OCI-LY3 (cell line): ENCODE results near the gene RNF212B.

Source experiments
- EZH2phosphoT487 ChIP-seq: fragments of 200-600 bp; shearing (Covaris generic); IDR thresholded peaks from 2 replicates; pipeline ENCODE4 v1.6.1; 2018; ENCODE audit warnings: antibody characterized with exemption, mixed run types, low read depth
- TF ChIP-seq, protein P1 (sequence below): fragments of 200-600, 300-600 bp; sonication (generic); IDR thresholded peaks from 2 replicates; pipeline ENCODE4 v1.5.1; 2014; ENCODE audit warnings: antibody characterized with exemption, low read length, low read depth

- TF ChIP-seq, protein P1, sequence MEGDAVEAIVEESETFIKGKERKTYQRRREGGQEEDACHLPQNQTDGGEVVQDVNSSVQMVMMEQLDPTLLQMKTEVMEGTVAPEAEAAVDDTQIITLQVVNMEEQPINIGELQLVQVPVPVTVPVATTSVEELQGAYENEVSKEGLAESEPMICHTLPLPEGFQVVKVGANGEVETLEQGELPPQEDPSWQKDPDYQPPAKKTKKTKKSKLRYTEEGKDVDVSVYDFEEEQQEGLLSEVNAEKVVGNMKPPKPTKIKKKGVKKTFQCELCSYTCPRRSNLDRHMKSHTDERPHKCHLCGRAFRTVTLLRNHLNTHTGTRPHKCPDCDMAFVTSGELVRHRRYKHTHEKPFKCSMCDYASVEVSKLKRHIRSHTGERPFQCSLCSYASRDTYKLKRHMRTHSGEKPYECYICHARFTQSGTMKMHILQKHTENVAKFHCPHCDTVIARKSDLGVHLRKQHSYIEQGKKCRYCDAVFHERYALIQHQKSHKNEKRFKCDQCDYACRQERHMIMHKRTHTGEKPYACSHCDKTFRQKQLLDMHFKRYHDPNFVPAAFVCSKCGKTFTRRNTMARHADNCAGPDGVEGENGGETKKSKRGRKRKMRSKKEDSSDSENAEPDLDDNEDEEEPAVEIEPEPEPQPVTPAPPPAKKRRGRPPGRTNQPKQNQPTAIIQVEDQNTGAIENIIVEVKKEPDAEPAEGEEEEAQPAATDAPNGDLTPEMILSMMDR: no peak
- no peak for TF ChIP-seq EZH2phosphoT487
Observed at GRCh38 chr14:23321572-23322547, 84.1 kb downstream of the RNF212B start.
